HL-60/S4 treated with phorbol 12-myristate 13-acetate at 8.2 ng/mL for 4 days and 3 days (cell line): Measurements from ENCODE around the gene DLX6.

Source experiments
- in situ Hi-C: fragments of 300-500 bp; cut with MboI; formaldehyde crosslinking; loops from 2 replicates; pipeline ENCODE4 v1.15.0; 2022; ENCODE audit warnings: low sequenced_read_pairs

DLX6 gene

DNA sequence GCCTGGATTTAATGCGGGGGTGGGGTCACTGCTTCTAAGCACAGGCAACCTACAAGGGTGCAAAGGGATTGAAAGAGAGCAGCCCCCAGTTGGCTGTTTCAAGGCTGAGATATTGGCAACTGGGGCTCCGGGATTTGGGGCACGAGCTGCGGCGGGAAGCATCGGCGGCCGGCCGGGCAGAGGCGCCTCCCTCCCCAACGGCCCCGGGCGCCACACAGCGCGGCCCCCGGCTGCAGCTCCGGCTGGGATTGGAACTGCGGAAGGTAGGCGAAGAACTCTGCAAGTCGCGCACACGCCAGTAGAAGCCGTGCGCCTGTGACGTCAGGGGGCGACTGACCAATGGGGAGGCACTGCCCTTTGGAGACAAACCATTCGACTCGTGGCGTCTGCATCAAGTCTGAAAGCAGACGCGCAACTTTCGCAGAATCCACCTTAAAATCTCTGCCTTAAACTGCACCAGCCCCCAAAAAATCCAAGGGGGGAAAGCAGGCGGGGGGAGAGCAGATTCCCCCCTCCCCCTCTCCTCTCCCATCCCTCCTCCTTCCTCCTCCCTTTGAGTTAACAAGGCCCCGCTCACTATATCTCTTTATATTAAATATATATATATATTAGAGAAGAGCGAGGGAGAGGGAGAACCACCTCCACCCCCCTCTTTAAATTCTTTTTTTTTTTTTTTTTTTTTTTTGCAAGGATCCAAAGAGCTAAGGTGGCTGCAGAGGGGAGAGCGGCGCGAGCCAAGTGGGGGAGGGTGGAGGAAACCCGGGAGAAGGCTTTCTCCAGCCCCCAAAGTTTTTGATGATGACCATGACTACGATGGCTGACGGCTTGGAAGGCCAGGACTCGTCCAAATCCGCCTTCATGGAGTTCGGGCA lies at the start of gene DLX6:
Gene DLX6 (plus strand): TSS at position 371 of the 872 bp plus-strand sequence. CDS start 425 bp downstream, at position 796.
- in situ Hi-C loops: no loop called here

DNA sequence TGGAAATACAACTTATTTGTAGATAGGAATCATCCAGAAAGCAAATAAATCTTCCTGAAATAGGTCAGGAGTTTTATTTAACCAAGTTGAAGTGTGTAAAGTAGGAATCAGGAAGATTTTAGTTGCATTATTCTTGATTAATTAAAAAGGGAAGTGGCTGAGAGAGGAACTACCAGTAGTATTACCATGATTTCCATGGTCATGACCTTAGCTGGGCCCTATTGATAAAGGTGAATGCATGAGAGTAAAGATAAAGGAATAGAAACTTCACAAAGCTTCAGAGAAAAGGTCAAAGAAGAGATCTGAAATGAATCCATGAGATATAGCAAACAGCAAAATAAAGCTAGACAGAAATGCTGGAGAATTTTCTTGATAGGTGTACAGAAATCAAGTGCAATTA lies 46.2 kb upstream of the DLX6 start:
- in situ Hi-C loops: no loop called here

DNA sequence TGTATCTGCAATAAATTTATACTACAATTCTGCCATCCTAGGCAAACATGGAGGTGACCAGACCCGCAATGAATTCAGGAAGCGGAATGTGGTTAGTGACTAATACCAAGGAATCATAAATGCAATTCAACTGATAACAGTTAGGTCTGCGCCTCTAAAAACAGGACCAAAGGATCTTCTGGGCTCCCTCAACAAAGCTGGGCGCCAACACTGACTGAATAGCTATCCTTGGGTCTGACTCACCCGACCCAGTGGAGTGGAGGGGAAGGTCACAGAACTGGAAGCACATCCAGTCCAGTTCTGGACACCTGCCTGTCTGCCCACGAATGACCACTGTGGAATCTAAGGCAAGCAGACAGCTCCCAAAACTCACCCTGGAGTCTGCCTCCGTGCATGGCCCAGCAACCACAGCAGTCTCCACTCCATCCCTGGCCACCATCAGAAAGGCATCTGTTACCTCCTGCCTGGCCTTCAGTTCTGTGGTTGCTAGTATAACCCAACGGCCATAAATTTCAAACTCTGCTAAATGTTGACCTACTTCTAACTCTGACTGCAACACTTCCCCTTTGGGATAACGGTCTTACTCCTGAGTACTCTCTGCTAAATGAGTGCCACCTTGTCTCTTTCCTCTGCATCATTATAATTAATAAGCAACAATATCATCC lies 43.0 kb upstream of the DLX6 start:
- in situ Hi-C loops: no loop called here

DNA sequence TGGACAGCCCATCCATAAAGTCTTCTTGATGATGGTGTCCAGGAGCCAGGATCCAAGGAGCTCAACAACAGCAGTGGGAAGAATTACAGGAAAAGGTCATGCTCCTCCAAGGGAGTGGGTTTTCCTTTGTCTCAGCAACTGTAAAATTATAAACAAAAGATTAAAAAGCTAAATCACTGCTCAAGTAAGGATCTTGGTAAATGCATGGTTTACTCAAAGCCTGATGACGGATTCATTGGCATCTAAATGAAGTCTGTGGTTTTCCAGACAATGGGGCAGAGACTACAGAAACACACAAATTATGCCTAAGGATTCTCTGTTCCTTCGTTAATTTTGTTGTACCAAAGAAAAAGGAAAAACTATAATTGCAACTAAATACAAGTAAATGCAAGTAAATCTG lies 36.4 kb upstream of the DLX6 start:
- in situ Hi-C loops: no loop called here

DNA sequence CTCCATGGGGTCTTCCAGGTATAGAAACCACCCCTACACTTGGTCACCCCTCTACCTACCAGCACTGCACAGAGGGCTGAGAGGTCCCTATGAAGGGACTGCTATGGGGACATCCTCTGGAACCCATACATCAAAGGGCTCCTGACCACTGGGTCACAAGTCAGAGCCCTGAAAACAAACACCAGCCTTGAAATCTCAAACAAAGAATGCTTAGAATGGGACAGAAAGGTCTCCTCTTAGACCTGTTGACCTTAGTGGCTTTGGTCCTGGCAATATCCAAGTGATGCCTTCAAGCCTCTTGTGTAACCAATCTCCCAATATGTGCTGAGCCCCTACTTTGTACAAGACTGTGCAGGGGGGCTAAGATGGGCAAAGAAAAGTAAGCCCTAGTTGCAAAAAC lies 34.6 kb upstream of the DLX6 start:
- in situ Hi-C loops: no loop called here

DNA sequence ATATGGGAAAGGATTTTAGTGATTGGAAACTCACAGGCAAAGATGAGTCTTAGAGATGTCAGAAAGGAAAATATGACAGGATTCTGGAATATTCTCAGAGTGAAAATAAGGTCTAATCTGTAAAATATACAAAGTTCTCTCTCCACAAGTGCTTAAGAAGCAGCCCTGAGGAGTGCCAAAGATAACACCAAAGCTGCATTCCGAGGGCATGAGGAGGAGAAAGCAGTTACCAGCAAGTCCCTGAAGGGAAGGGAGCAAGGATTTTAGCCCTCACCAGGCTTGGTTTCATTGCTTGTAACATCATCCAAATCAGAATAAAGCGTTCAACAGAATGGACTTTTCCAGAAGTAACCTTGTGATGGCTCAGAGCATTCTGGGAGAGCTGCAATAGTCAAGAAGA lies 31.4 kb upstream of the DLX6 start:
- in situ Hi-C loops: no loop called here

DNA sequence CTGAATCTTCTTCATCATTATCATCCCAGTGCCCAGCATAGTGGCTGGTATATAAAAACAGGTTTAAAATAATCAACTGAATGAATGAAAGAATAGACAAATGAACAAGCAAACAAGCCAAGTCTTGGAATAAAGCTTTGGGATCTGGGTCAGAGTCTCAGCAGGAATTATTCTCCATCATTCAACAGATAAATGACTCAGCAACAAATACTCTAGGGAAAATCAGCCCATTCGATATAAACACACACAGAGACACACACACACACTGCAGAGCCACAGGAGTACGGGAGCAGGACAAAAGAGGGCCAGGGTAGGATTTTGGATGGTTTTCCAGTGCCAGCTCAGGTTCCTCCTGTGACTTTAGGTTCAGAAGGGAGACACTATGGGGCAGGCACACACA lies 29.2 kb upstream of the DLX6 start:
- in situ Hi-C loops: no loop called here

DNA sequence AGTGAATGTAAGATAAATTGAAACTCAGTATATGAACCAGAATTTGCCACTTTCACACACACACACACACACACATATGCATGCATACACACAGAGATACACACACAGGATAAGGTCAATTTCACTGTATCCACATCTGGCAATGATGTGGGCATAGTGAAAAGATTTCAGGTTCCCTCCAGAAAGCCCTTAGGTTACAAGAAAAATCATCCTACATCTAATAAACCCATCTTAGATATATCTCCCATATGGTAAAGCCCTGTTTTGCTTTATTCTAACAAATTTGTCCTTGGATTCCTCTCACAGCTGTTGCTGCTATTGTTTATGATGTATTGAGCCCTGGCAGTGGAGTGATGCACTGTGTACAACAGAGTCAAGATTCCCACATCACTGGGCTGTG lies 27.9 kb upstream of the DLX6 start:
- in situ Hi-C loops: no loop called here

DNA sequence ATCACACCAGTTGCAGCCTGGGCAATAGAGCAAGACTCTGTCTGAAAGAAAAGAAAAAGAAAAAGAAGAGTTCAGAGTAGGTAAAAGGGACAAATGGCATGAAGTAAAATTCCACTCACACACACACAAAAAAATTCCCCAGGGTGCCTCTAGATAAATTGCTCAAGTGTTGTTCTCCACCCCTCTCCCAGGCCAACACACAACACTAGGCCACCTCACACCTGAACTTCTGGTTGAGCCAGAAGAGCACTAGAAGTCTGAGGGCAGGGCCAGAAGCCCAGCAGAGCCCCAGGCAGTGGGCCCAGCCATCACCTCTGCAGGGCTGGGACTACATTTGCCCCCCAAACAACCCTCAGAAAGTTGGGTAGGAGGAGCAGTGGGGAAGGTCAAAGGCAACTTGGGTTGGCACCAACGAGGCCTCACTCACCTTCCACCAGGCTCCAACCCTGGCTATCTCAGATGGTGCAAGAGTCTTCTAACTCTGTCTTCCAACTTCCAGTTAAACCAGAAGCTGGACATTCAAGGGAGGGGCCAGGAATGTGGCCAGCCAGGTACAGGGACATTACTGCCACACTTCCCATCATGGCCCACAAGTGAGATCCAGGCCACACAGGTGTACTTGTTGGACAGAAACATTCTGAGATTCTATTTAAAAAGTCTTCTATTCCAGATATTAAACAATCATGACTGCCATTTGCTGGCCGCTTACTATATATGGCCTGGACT lies 25.6 kb upstream of the DLX6 start:
- in situ Hi-C loops: no loop called here

DNA sequence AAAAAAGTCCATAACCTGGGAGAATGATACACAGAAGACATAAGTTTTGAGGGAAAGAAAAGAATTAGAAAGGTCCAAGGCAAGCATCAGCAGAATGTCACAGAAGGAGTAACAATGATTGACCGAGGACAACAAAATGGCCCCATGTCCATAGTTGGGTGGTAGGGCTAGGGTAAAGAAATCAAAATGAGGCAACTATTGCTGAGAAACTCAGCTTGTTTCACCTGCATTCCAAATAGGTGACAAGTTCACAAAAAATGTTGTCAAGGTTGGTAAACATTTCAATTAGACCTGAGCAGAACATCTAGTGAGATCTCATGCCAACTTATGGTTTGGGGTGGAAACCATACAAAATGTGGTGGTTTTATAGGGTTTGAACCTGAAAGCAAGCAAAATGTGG lies 22.8 kb upstream of the DLX6 start:
- in situ Hi-C loops: no loop called here

DNA sequence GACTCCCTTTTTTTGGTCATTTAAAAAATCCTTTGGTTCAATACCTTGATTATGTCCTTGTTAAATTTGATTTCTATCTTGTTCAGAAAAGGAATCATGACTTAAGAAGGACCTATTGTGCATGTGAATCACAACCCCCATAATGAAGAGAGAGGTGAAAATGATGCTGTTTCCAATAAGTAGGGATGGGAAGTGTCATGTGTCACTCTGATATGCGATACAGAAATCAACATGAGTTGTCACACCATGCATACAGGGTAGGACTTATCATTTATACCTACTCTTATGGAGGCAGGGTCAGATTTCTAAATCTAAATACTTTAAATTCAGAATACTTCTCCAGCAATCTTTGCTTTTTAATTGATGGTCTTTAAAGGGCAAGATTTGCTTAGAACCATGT lies 19.4 kb upstream of the DLX6 start:
- in situ Hi-C loops: no loop called here

DNA sequence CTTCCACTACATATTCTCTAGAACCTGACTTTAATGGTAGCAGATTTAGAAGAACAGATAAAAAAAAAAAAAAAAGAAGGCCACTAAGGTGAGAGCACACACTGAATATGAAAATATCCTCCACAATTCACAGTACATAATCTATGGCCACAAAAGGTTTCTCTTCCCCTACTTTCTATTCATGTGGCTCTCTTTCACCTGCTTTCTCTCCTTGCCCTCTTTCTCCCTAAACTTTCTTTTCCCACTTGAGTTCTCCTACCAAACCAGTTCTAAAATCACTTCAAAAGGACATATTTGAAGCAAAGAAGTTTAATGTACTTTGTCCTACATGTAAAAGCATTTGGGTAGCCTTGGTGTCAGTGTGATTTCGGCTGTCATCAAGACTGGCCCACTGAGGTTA lies 18.5 kb upstream of the DLX6 start:
- in situ Hi-C loops: no loop called here

DNA sequence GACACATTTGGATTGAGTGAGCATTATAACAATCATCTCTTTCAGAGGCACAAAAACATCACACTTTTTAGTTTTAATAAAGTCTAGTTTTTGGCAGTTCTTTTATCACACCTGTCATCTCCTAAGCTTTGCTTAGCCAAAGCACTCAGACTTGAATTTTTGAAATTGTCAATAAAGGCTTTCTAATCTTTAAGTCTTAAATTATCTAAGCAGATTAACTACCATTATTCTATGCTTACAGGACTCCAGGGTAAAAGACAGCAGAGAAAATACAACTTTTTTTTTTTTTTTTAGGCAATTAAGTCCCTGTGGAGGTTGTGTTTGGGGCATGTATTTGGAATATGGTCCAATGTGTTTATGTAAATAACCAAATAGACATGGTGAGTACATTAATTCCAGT lies 17.6 kb upstream of the DLX6 start:
- in situ Hi-C loops: no loop called here

DNA sequence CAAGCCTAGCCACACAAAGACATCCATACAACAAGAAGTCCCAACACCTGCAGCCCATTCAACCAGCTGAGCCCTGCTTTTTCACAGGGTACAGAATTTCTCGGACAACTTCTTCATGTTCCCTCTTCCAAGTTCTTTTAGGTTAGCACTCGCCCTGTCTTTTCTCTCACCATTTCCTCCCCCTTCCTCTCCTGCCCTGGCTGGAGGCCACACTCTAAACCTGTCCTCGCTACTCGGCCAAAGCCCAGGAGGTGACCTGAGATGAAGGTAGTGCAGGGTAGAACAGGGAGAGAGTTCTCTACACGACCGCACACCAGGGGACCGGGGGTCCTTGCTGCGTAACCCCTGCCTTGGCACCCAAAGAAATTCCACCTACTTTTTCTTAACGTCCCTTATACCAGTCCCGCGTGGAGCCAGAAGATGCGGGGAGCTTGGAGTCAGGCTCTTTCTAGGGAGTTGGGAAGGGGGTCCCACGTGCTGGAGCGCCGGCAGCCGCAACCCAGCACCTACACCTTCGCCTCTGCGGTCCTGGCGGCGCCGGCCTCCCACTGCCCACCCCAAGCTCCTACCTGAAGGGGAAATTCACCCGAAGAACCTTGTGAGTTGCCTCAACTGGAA lies 16.0 kb upstream of the DLX6 start:
- in situ Hi-C loops: no loop called here

DNA sequence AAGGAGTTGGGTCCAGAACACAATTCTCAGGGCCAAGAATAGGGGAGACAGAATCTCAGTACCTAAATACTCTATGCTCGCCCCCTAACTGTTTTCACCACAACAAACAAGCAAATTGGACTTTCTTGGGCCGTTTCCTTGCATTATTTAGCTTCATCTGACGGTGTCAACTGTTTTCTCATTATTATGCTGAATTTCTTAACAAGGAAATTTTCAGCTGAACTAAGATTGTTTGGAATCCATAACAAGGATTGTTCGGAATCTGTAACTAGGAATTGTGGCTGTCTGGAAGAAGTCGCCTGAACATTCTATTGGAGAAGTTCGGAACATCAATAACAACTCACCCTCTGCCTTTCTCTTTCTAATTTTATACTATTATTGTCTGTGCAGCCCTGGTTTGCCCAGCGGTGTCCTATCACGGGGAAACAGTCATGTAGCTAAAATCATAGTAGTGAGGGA lies 15.5 kb upstream of the DLX6 start:
- in situ Hi-C loops: no loop called here

DNA sequence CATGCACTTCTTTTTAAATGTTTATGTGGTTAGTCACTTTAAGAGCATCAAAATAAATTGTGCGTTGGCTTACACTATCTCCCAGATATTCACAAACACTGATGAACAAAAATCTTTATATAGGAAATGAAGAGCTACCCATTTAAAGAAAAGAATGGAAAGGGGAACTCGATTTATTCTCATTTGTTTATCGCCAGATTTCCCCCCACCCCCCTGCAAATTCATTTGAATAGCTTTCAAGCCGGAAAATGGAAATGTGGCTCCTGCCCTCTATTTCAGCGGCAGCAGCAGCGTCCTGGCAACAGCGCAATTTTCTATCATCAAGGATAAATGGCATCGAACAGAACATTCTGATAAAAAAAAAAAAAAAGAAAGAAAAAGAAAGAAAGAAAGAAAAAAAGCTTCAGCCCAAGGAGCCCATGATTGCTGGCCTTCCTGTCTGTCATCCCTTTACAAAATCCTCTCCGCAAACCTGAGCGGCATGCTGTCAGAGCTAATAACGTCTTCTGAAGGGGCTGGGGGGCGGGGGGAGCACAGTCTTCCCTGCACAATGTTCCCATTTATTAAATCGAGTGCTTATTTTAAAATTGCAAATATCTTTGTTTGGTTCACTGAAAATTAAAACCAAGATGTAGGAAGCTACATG lies 13.7 kb upstream of the DLX6 start:
- in situ Hi-C loops: no loop called here

DNA sequence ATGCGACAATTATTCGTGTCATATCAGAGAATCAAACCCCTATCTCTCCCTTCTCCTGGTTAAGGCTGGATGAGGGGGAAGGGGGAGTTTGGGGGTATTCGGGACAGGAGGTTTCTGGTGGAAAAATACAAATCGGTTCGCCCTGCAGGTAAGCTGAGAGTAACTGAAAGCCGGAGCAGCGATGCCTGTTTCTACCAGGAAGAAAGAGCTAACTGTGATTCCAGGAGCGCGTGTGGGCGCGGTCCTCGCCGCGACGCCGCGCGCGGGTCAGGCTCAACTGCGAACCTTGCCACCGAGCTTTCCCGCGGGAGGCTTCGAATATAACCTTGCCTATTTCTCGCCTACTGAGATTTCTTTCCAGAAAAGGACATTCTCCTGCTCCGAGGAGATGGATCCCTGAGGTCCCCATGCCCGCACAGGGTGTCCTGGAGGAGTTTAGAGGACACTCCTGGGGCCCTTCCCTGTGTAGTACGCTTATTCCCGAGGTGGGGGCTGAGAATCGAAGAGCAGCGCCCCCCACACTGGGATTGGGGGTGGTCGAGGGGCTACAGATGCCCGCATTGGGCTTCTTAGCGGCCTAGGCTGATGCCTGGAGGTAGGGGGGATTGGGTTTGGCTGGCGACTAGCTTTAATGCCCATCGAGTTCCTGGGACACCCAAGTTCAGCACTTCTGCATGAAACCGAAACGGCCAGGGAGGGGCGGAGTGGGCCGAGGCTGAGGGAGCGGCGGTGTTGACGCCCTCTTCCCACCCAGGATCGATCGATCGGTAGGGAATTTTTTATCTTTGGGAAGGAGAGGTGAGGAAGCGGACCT lies 13.0 kb upstream of the DLX6 start:
- in situ Hi-C loops: no loop called here

DNA sequence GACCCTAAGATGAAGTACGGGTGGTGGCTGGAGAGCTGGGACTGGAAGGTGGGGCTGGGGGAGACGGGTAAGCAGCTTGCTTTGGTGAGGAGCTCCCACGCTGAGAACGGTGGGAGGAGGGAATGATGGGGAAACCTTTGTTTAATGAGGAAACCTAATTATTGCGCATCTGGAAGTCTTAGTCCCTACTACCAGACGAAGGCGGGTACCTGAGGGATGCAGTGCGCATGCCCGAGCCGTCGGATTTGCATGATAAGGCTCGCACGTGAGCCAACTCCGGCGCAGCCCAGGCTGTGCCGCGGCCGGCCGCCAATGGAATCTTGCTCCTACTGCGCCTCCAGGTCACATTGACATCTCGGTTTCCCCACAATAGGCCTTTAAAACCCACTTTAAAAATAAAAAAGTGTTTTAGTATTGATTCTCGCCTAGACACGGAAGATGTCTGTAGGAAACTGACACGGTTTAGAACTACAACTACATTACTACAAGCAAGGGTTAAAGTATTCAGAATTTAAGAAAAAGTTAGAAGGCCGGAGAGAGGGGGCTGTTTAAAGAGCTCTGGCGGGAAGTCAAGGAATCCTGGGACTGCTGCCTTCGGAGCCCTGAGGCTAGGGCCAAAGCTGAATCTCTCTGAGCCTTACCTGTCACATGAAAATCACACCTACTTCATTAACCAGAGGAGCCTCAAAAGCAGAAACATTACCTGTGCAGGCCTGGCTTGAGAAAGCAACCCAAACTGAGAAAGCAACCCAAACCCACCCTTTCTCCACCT lies 12.1 kb upstream of the DLX6 start:
- in situ Hi-C loops: no loop called here

DNA sequence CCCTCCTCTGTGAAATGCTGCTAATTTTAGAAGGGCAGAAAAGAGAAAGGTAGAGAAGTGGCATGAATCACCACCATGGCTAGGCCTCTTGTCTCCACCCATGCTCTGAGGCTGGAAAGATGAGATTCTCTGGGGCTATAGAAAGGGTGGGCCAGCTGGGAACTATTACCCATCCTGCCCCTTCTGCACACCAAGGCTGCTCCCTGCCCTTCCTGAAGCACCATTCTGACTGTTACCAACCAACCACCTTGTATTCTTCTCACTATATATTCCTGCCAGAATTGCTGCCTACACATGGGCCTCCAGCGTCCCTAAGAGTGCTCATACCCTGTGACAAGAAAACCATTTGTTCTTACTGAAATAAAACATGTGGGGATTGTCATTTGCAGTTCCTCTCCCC lies 11.4 kb upstream of the DLX6 start:
- in situ Hi-C loops: no loop called here
